Measurements from ENCODE around the gene RANBP3. TPM values are rescaled to one million over a fixed set of nuclear protein-coding genes. Genes with fewer than 3 reads are reported as not detected.

Gene RANBP3
- total RNA-seq, 1 donor from 2014 or later = 92.1 TPM

GRCh38 chr19:5951338-5951861 lies 26.5 kb downstream of the RANBP3 start:
- TF ChIP-seq CTCF (IDR thresholded peaks at IDR 0.05; ENCODE audit: partially characterized antibody, unreplicated experiment) = no peak
- Mint-ChIP-seq H3K9me3 (ENCODE audit: unreplicated experiment) (peaks cover 10% of the 10 kb centered on the region), H3K4me3 (ENCODE audit: unreplicated experiment) (peak overlapping the region; percentile 57), H3K27me3 (ENCODE audit: unreplicated experiment) (peaks cover 8% of the 10 kb centered on the region), H3K4me1 (ENCODE audit: low read depth, unreplicated experiment) (peaks cover 66% of the 10 kb centered on the region), H3K27ac (ENCODE audit: unreplicated experiment) (no peak overlapping the region), H3K36me3 (ENCODE audit: unreplicated experiment) (no peaks in the 10 kb centered on the region)
- DNase-seq = no peak

- Mint-ChIP-seq H3K4me1 (ENCODE audit: low read depth, unreplicated experiment) (peaks cover 65% of the 10 kb centered on the region), H3K9me3 (ENCODE audit: unreplicated experiment) (peaks cover 8% of the 10 kb centered on the region), H3K27me3 (ENCODE audit: unreplicated experiment) (peaks cover 8% of the 10 kb centered on the region), H3K4me3 (ENCODE audit: unreplicated experiment) (no peak overlapping the region), H3K36me3 (ENCODE audit: unreplicated experiment) (peaks cover 4% of the 10 kb centered on the region), H3K27ac (ENCODE audit: unreplicated experiment) (peak overlapping the region; percentile 62)
- DNase-seq = no peak
- no peak for TF ChIP-seq CTCF (IDR thresholded peaks at IDR 0.05; ENCODE audit: partially characterized antibody, unreplicated experiment)
Measured at GRCh38 chr19:5950741-5951140, 27.2 kb downstream of the RANBP3 start.

- DNase-seq = no peak
- peaks cover 8% of the 10 kb centered on the region for H3K9me3 Mint-ChIP-seq (ENCODE audit: unreplicated experiment)
- H3K27ac Mint-ChIP-seq (ENCODE audit: unreplicated experiment) = no peak overlapping the region
- peaks cover 13% of the 10 kb centered on the region for H3K27me3 Mint-ChIP-seq (ENCODE audit: unreplicated experiment)
- H3K4me3 Mint-ChIP-seq (ENCODE audit: unreplicated experiment) = peak overlapping the region; percentile 40
- H3K4me1 Mint-ChIP-seq (ENCODE audit: low read depth, unreplicated experiment) = peaks cover 73% of the 10 kb centered on the region
- no peak for TF ChIP-seq CTCF (IDR thresholded peaks at IDR 0.05; ENCODE audit: partially characterized antibody, unreplicated experiment)
- H3K36me3 Mint-ChIP-seq (ENCODE audit: unreplicated experiment) = peaks cover 12% of the 10 kb centered on the region
Measured at GRCh38 chr19:5949792-5950305, 28.1 kb downstream of the RANBP3 start.

- peaks cover 4% of the 10 kb centered on the region for H3K9me3 Mint-ChIP-seq (ENCODE audit: unreplicated experiment)
- peak overlapping the region; percentile 30 for H3K4me3 Mint-ChIP-seq (ENCODE audit: unreplicated experiment)
- no peak for TF ChIP-seq CTCF (IDR thresholded peaks at IDR 0.05; ENCODE audit: partially characterized antibody, unreplicated experiment)
- peaks cover 71% of the 10 kb centered on the region for H3K4me1 Mint-ChIP-seq (ENCODE audit: low read depth, unreplicated experiment)
- H3K36me3 Mint-ChIP-seq (ENCODE audit: unreplicated experiment) = peaks cover 12% of the 10 kb centered on the region
- H3K27me3 Mint-ChIP-seq (ENCODE audit: unreplicated experiment) = peaks cover 11% of the 10 kb centered on the region
- DNase-seq = no peak
- H3K27ac Mint-ChIP-seq (ENCODE audit: unreplicated experiment) = peak overlapping the region; percentile 9
Measured at GRCh38 chr19:5948752-5949564, 29.0 kb downstream of the RANBP3 start.

GRCh38 chr19:5947435-5947834 lies 30.5 kb downstream of the RANBP3 start:
- no peak for DNase-seq
- H3K36me3 Mint-ChIP-seq (ENCODE audit: unreplicated experiment) = peaks cover 12% of the 10 kb centered on the region
- peaks cover 67% of the 10 kb centered on the region for H3K4me1 Mint-ChIP-seq (ENCODE audit: low read depth, unreplicated experiment)

More at GRCh38 chr19:5947435-5947834, 30.5 kb downstream of the RANBP3 start:
- Mint-ChIP-seq H3K4me3 (ENCODE audit: unreplicated experiment) (no peak overlapping the region), H3K27me3 (ENCODE audit: unreplicated experiment) (peaks cover 8% of the 10 kb centered on the region), H3K9me3 (ENCODE audit: unreplicated experiment) (peaks cover 1% of the 10 kb centered on the region), H3K27ac (ENCODE audit: unreplicated experiment) (peak overlapping the region; percentile 75)
- no peak for TF ChIP-seq CTCF (IDR thresholded peaks at IDR 0.05; ENCODE audit: partially characterized antibody, unreplicated experiment)

Measured in glutamatergic neuron (in vitro differentiated cells).